Body of pancreas (tissue), 4 donors: ENCODE data around the gene PLAC1.

Source experiments
- CTCF ChIP-seq, 7 experiments: fragments of 450-650 bp in 4 of 7; fragments of 200-600 bp in 3 of 7; sonication (generic) in 3 of 7; IDR thresholded peaks; one replicate each; pipeline ENCODE4 v1.5.1; 2016 to 2019; ENCODE audit warnings: antibody characterized with exemption in 7 of 7
- POLR2A ChIP-seq, 3 donors: fragments of 450-650 bp; IDR thresholded peaks; one replicate each; pipeline ENCODE4 v1.6.1; 2016; ENCODE audit warnings: antibody characterized with exemption in 3 of 3, mild to moderate bottlenecking in 2 of 3

DNA sequence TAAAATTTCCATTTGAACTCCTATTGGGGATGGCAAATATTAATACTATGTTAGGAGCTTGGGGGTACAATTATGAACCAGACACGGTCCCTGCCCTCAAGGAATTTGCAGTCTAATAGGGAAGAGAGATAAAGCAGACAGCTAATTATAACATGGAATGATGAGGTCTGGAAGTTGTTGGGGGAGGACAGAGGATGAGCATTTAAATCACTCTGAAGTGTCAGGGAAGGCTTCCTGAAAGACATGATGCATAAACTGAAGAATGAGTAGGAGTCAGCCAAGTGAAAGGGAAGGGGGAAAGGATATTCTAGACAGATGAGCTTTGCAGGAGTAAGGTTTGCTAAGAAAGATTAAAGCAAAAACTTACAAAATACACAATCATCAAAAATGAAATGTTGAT, 15.9 kb downstream of the PLAC1 start:
- no peak for TF ChIP-seq CTCF (IDR thresholded peaks at IDR 0.05)
- TF ChIP-seq POLR2A (IDR thresholded peaks at IDR 0.05) = no peak
